HFF-Myc (cell line): ENCODE results near the gene MRPS26.

Experiments
- DNase-seq: peaks from one replicate; pipeline ENCODE4 v3.0.0-alpha.2; 2011; ENCODE audit warnings: low read depth; ENCODE audit errors: extremely low read depth
- H3K4me3 ChIP-seq: replicated peaks from 2 replicates; pipeline ENCODE4 v1.5.1; 2011; ENCODE audit warnings: low read depth, mild to moderate bottlenecking, control low read depth, low read length
- CTCF ChIP-seq: IDR thresholded peaks from 2 replicates; pipeline ENCODE4 v1.5.1; 2012; ENCODE audit warnings: mild to moderate bottlenecking, low read depth, low read length, control low read depth; ENCODE audit errors: missing control alignments

Gene MRPS26

GRCh38 chr20:3093861-3094361, 48.1 kb downstream of the MRPS26 start:
- DNase-seq = no peak
- no peak overlapping the region for H3K4me3 ChIP-seq
- no peak for TF ChIP-seq CTCF

- no peak overlapping the region for H3K4me3 ChIP-seq
- no peak for DNase-seq
- no peak for TF ChIP-seq CTCF
Observed at GRCh38 chr20:3094848-3095629, 49.2 kb downstream of the MRPS26 start.
